IMR-90 (cell line): ENCODE results near the gene ABHD15. TPM values are rescaled to one million over a fixed set of nuclear protein-coding genes. Genes with fewer than 3 reads are reported as not detected.

ENCODE experiments used
- ATAC-seq: fragments of 200-7000 bp; cut with Tn5 transposase; 2 replicates; pipeline ENCODE4 v1.9.1; 2020; ENCODE audit warnings: low read depth, mild to moderate bottlenecking, moderate library complexity
- BruUV-seq: library from RNA; stranded (reverse); fragments of 400-500 nt; replicated peaks from 2 replicates; lab custom pipeline; 2021; lab: Mats Ljungman, UMichigan
- CTCF ChIA-PET: fragments of 300-600 bp; formaldehyde crosslinking; extraction: SDS; loops from one replicate; lab custom pipeline; 2021; ENCODE audit warnings: antibody characterized with exemption; lab: Yijun Ruan, JAX
- POLR2A ChIA-PET: fragments of 300-600 bp; sonication (Branson Sonifier 250); formaldehyde crosslinking; loops from one replicate; lab custom pipeline; 2022; ENCODE audit warnings: antibody characterized with exemption; ENCODE audit not compliant: unreplicated experiment; lab: Charles Lee
- DNase-seq: peaks from one replicate; pipeline ENCODE4 v3.0.0; 2013
- H2AFZ ChIP-seq: replicated peaks from 2 replicates; pipeline ENCODE3; 2013; ENCODE audit warnings: low read length, mild to moderate bottlenecking; ENCODE audit not compliant: poor library complexity
- H2AK5ac ChIP-seq: 2 replicates; pipeline ENCODE4 v1.6.1; 2013; ENCODE audit warnings: low read depth, low read length, inconsistent platforms
- H2AK9ac ChIP-seq: replicated peaks from 2 replicates; pipeline ENCODE3; 2013; ENCODE audit warnings: mild to moderate bottlenecking, low read depth, low read length, moderate library complexity; ENCODE audit not compliant: poor library complexity
- H2BK120ac ChIP-seq: 2 replicates; pipeline ENCODE4 v1.6.1; 2013; ENCODE audit warnings: low read depth, low read length, inconsistent platforms
- H2BK15ac ChIP-seq: 3 replicates; pipeline ENCODE4 v1.6.1; 2013; ENCODE audit warnings: low read depth, low read length, inconsistent platforms
- H2BK20ac ChIP-seq: 2 replicates; pipeline ENCODE4 v1.6.1; 2013; ENCODE audit warnings: low read depth, mild to moderate bottlenecking, inconsistent platforms, low read length, moderate library complexity
- H2BK5ac ChIP-seq: 2 replicates; pipeline ENCODE4 v1.6.1; 2013; ENCODE audit warnings: mild to moderate bottlenecking, low read depth, low read length, inconsistent platforms; ENCODE audit not compliant: poor library complexity, severe bottlenecking
- H3K14ac ChIP-seq: replicated peaks from 2 replicates; pipeline ENCODE4 v1.6.1; 2013; ENCODE audit warnings: low read depth, low read length, inconsistent platforms
- H3K18ac ChIP-seq: 2 replicates; pipeline ENCODE4 v1.6.1; 2013; ENCODE audit warnings: low read depth, low read length, control low read depth
- H3K23ac ChIP-seq: 2 replicates; pipeline ENCODE4 v1.6.1; 2013; ENCODE audit warnings: low read depth, low read length, inconsistent platforms
- H3K27ac ChIP-seq: 2 replicates; pipeline ENCODE4 v1.5.1; 2013; ENCODE audit warnings: mild to moderate bottlenecking, control low read depth, low read length; ENCODE audit not compliant: insufficient read depth
- H3K27me3 ChIP-seq: 2 replicates; pipeline ENCODE4 v1.6.1; 2013; ENCODE audit warnings: low read length; ENCODE audit not compliant: control insufficient read depth, insufficient read depth
- H3K36me3 ChIP-seq: 2 replicates; pipeline ENCODE4 v1.6.1; 2013; ENCODE audit warnings: low read length, mixed read lengths; ENCODE audit not compliant: control insufficient read depth, insufficient read depth
- H3K4ac ChIP-seq: 2 replicates; pipeline ENCODE4 v1.6.1; 2013; ENCODE audit warnings: low read depth, low read length, inconsistent platforms
- H3K4me1 ChIP-seq: 2 replicates; pipeline ENCODE4 v1.6.1; 2013; ENCODE audit warnings: low read length, mixed read lengths; ENCODE audit not compliant: control insufficient read depth, insufficient read depth
- H3K4me2 ChIP-seq: 2 replicates; pipeline ENCODE4 v1.6.1; 2013; ENCODE audit warnings: low read depth, mild to moderate bottlenecking, control low read depth, low read length, moderate library complexity
- H3K4me3 ChIP-seq: 2 replicates; pipeline ENCODE4 v1.5.1; 2013; ENCODE audit warnings: low read depth, mild to moderate bottlenecking, control low read depth, low read length, moderate library complexity; ENCODE audit not compliant: insufficient read depth
- H3K56ac ChIP-seq: 2 replicates; pipeline ENCODE4 v1.6.1; 2013; ENCODE audit warnings: low read length, inconsistent platforms; ENCODE audit not compliant: insufficient read depth; ENCODE audit errors: extremely low read depth
- H3K79me1 ChIP-seq, 2 experiments: 2 replicates each; pipeline ENCODE4 v1.6.1; 2013; ENCODE audit warnings: low read length in 2 of 2, inconsistent platforms in 1 of 2, low read depth in 1 of 2
- H3K9ac ChIP-seq: 2 replicates; pipeline ENCODE4 v1.6.1; 2013; ENCODE audit warnings: low read depth, low read length, control low read depth
- H3K9me1 ChIP-seq: 2 replicates; pipeline ENCODE4 v1.6.1; 2013; ENCODE audit warnings: low read length, inconsistent platforms; ENCODE audit not compliant: insufficient read depth
- H3K9me3 ChIP-seq: 2 replicates; pipeline ENCODE4 v1.6.1; 2013; ENCODE audit warnings: low read length; ENCODE audit not compliant: control insufficient read depth, insufficient read depth
- H4K20me1 ChIP-seq: 2 replicates; pipeline ENCODE4 v1.6.1; 2013; ENCODE audit warnings: low read length, inconsistent platforms; ENCODE audit not compliant: insufficient read depth
- H4K5ac ChIP-seq: 2 replicates; pipeline ENCODE4 v1.6.1; 2013; ENCODE audit warnings: mild to moderate bottlenecking, low read depth, low read length, control low read depth
- H4K8ac ChIP-seq, 2 experiments: 2 replicates each; pipeline ENCODE4 v1.6.1; 2013; ENCODE audit warnings: low read depth in 2 of 2, low read length in 2 of 2, control low read depth in 1 of 2, inconsistent platforms in 1 of 2
- H4K91ac ChIP-seq: 2 replicates; pipeline ENCODE4 v1.6.1; 2013; ENCODE audit warnings: low read depth, low read length, inconsistent platforms; ENCODE audit not compliant: insufficient read depth
- CEBPB ChIP-seq: IDR thresholded peaks from 2 replicates; pipeline ENCODE4 v1.6.1; 2012; ENCODE audit warnings: low read depth, low read length, improper control_type of control experiment
- CHD1 ChIP-seq: IDR thresholded peaks from 2 replicates; pipeline ENCODE4 v1.6.1; 2012; ENCODE audit warnings: low read depth, low read length, improper control_type of control experiment
- FOS ChIP-seq: fragments of 150-350 bp; IDR thresholded peaks from 2 replicates; pipeline ENCODE4 v1.6.1; 2016; ENCODE audit warnings: low read depth, low read length
- MAFK ChIP-seq: IDR thresholded peaks from 2 replicates; pipeline ENCODE4 v1.6.1; 2012; ENCODE audit warnings: low read depth, low read length, improper control_type of control experiment
- MAZ ChIP-seq: IDR thresholded peaks from 2 replicates; pipeline ENCODE4 v1.6.1; 2012; ENCODE audit warnings: low read depth, mild to moderate bottlenecking, low read length, improper control_type of control experiment, moderate library complexity, borderline replicate concordance
- MXI1 ChIP-seq: IDR thresholded peaks from 2 replicates; pipeline ENCODE4 v1.6.1; 2012; ENCODE audit warnings: low read depth, mild to moderate bottlenecking, low read length, moderate library complexity, borderline replicate concordance
- USF2 ChIP-seq: fragments of 150-350 bp; IDR thresholded peaks from 2 replicates; pipeline ENCODE4 v1.6.1; 2017; ENCODE audit warnings: mild to moderate bottlenecking, antibody characterized with exemption, low read length, low read depth
- WGBS, 2 experiments: methylation state at CpG; one replicate each; pipeline versions ENCODE4 v1.1.5 to v1.1.7; 2013; ENCODE audit warnings: missing lambda C conversion rate in 2 of 2; ENCODE audit not compliant: insufficient read length in 1 of 2; ENCODE audit errors: extremely low coverage in 2 of 2; 5-methylcytosine and 5-hydroxymethylcytosine counted together
- dilution Hi-C: fragments of 300-500 bp; cut with HindIII; formaldehyde crosslinking; loops from one replicate; pipeline ENCODE4 v1.14.3; 2018; ENCODE audit warnings: low sequenced_read_pairs; ENCODE audit not compliant: unreplicated experiment
- in situ Hi-C: fragments of 300-500 bp; cut with MboI; formaldehyde crosslinking; loops from 3 replicates; pipeline ENCODE4 v1.14.3; 2019; ENCODE audit warnings: low sequenced_read_pairs, inconsistent platforms, mixed read lengths
- intact Hi-C: fragments of 100-400 bp; cut with micrococcal nuclease; formaldehyde crosslinking; loops from 2 replicates; pipeline ENCODE4 v1.10.0; 2022
- polyA plus RNA-seq, 3 experiments: library from polyadenylated mRNA; depleted of rRNA; stranded (reverse); fragments of >200 nt; gene quantifications; 2 replicates each; pipeline ENCODE4 v1.2.3, GENCODE V29; 2012; ENCODE audit warnings: low replicate concordance in 1 of 3
- total RNA-seq: library from RNA; depleted of rRNA; stranded (reverse); fragments of >200 nt; gene quantifications from 2 replicates; pipeline ENCODE4 v1.2.3, GENCODE V29; 2012

The ABHD15 gene
- total and polyA plus RNA-seq, 2 of the 4 experiments (the other 2 are of a cell fraction): 3.2 to 4.6 TPM

GRCh38 chr17:29608986-29609385, 42.1 kb upstream of the ABHD15 start:
- H4K91ac ChIP-seq: no peak overlapping the region
- H3K27me3 ChIP-seq: no peaks in the 10 kb centered on the region
- CTCF ChIA-PET: no interaction called here
- H3K56ac ChIP-seq: no peak overlapping the region
- no TSS peak for BruUV-seq
- no peak overlapping the region for H2AK5ac ChIP-seq
- TF ChIP-seq FOS (no peak), MXI1 (no peak), USF2 (no peak), CEBPB (no peak), CHD1 (no peak), MAFK (no peak), MAZ (no peak)
- in situ Hi-C loops (no loop called here), dilution Hi-C loops (no loop called here), intact Hi-C loops (no loop called here)
- H2AFZ ChIP-seq: no peak overlapping the region
- H3K4ac ChIP-seq: no peak overlapping the region
- no peaks in the 10 kb centered on the region for H4K20me1 ChIP-seq
- no peak overlapping the region for H3K23ac ChIP-seq
- DNase-seq (no peak), ATAC-seq (no peak)
- H3K9me3 ChIP-seq: no peaks in the 10 kb centered on the region
- H4K5ac ChIP-seq: no peak overlapping the region
- H2AK9ac ChIP-seq: no peak overlapping the region
- H3K18ac ChIP-seq: no peak overlapping the region
- no peak overlapping the region for H3K27ac ChIP-seq
- no peak overlapping the region for H2BK20ac ChIP-seq
- H2BK15ac ChIP-seq: no peak overlapping the region
- peaks cover 2% of the 10 kb centered on the region; the same call in 1 of the 2 replicates for H3K36me3 ChIP-seq
- H3K14ac ChIP-seq: no peak overlapping the region
- H4K8ac ChIP-seq: no peak overlapping the region
- H3K4me3 ChIP-seq: no peak overlapping the region
- H3K4me2 ChIP-seq: no peak overlapping the region
- H2BK5ac ChIP-seq: no peak overlapping the region
- no peak overlapping the region for H3K9ac ChIP-seq
- POLR2A ChIA-PET: no interaction called here
- WGBS, 2 experiments: 100% methylated on average over 1 of the region's 15 CpGs; no CpG with 5 or more reads in 1 of the 2 experiments
- H3K79me1 ChIP-seq: 0 out of 4 replicates have a peak, but pooled peaks cover 0 to 2% of the 10 kb centered on the region in 2 experiments
- H2BK120ac ChIP-seq: no peak overlapping the region
- H3K4me1 ChIP-seq: no peaks in the 10 kb centered on the region
- 0 out of 2 replicates have a peak, but pooled peaks cover 4% of the 10 kb centered on the region for H3K9me1 ChIP-seq
